Measurements from ENCODE around the gene ZNF717.

ZNF717 gene

GRCh38 chr3:75768303-75769017 is 16.9 kb downstream of the ZNF717 start:
- no peak for TF ChIP-seq CTCF (IDR thresholded peaks at IDR 0.05; ENCODE audit: low read depth, low read length, missing control alignments)
- no peak for DNase-seq (ENCODE audit: low read depth)
- no peak overlapping the region for H3K4me3 ChIP-seq (ENCODE audit: low read depth, low read length)

- no peak for TF ChIP-seq CTCF (IDR thresholded peaks at IDR 0.05; ENCODE audit: low read depth, low read length, missing control alignments)
- no peak for DNase-seq (ENCODE audit: low read depth)
Measured at GRCh38 chr3:75737831-75738493, 47.4 kb downstream of the ZNF717 start.

GRCh38 chr3:75727985-75728384 is 57.4 kb downstream of the ZNF717 start:
- no peak for TF ChIP-seq CTCF (IDR thresholded peaks at IDR 0.05; ENCODE audit: low read depth, low read length, missing control alignments)
- no peak for DNase-seq (ENCODE audit: low read depth)
- H3K4me3 ChIP-seq (ENCODE audit: low read depth, low read length), result no peak overlapping the region

More at GRCh38 chr3:75737831-75738493, 47.4 kb downstream of the ZNF717 start:
- no peak overlapping the region for H3K4me3 ChIP-seq (ENCODE audit: low read depth, low read length)

GRCh38 chr3:75692061-75692460 is 93.3 kb downstream of the ZNF717 start:
- no peak for DNase-seq (ENCODE audit: low read depth)
- no peak overlapping the region for H3K4me3 ChIP-seq (ENCODE audit: low read depth, low read length)
- no peak for TF ChIP-seq CTCF (IDR thresholded peaks at IDR 0.05; ENCODE audit: low read depth, low read length, missing control alignments)

DNA sequence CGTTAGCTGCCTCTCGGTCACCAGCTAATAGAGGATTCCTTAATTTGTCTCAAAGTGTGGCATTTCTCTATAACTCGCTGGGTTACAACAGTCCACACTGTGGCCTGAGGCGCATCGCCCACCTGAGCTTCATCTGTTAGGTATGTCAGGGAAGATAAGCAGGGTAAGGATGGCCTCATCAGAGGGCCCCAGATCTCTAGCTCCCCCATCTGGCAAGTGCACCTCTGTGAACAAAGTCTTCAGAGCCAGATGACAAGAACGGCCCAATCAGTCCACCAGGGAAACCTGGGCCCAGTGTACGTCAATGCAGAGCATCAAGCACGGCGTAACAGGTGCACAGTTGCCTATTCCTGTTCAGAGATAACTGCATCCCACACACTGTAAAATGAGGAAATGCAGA is 98.0 kb downstream of the ZNF717 start:
- DNase-seq (ENCODE audit: low read depth), result no peak
- H3K4me3 ChIP-seq (ENCODE audit: low read depth, low read length), result no peak overlapping the region

More for the DNA sequence above, 98.0 kb downstream of the ZNF717 start:
- TF ChIP-seq CTCF (IDR thresholded peaks at IDR 0.05; ENCODE audit: low read depth, low read length, missing control alignments), result no peak
